H1 (cell line): ENCODE results near the gene PANX2. TPM values are rescaled to one million over a fixed set of nuclear protein-coding genes. Genes with fewer than 3 reads are reported as not detected.

Experiments used
- CTCF ChIA-PET: fragments of 300-600 bp; sonication (Branson Sonifier 250); formaldehyde crosslinking; loops from one replicate; lab custom pipeline; 2021; ENCODE audit not compliant: partially characterized antibody; lab: Charles Lee
- POLR2A ChIA-PET: fragments of 300-600 bp; sonication (Branson Sonifier 250); formaldehyde crosslinking; loops from one replicate; lab custom pipeline; 2021; ENCODE audit warnings: inconsistent platforms; ENCODE audit not compliant: partially characterized antibody; lab: Charles Lee
- DNase-seq, 2 experiments: peaks; one replicate each; pipeline versions ENCODE4 v3.0.0 to v3.0.0-alpha.2; 2010 to 2022; ENCODE audit warnings: low spot score in 2 of 2, low read depth in 1 of 2, mixed read lengths in 1 of 2
- FAIRE-seq: peaks from 2 replicates; lab custom pipeline; 2011; peaks lifted over from hg19 to GRCh38; lab: Jason Lieb, UNC
- H2AFZ ChIP-seq: 2 replicates; pipeline ENCODE4 v1.8.1; 2012; ENCODE audit warnings: low read length, inconsistent platforms
- H2AK5ac ChIP-seq: 2 replicates; pipeline ENCODE4 v1.6.1; 2013; ENCODE audit warnings: low read depth, low read length
- H2BK120ac ChIP-seq: replicated peaks from 2 replicates; pipeline ENCODE3; 2013; ENCODE audit warnings: low read depth, low read length, inconsistent platforms
- H2BK12ac ChIP-seq: 2 replicates; pipeline ENCODE4 v1.6.1; 2013; ENCODE audit warnings: low read depth, low read length
- H2BK15ac ChIP-seq: 2 replicates; pipeline ENCODE4 v1.6.1; 2013; ENCODE audit warnings: low read length
- H2BK20ac ChIP-seq: 2 replicates; pipeline ENCODE4 v1.6.1; 2013; ENCODE audit warnings: low read length
- H2BK5ac ChIP-seq: 2 replicates; pipeline ENCODE4 v1.6.1; 2013; ENCODE audit warnings: low read depth, low read length
- H3K14ac ChIP-seq: 2 replicates; pipeline ENCODE4 v1.6.1; 2013; ENCODE audit warnings: inconsistent platforms; ENCODE audit not compliant: insufficient read length
- H3K18ac ChIP-seq: 2 replicates; pipeline ENCODE4 v1.6.1; 2013; ENCODE audit warnings: low read length; ENCODE audit errors: extremely low read depth
- H3K23ac ChIP-seq: 2 replicates; pipeline ENCODE4 v1.6.1; 2013; ENCODE audit warnings: inconsistent platforms; ENCODE audit not compliant: insufficient read length
- H3K23me2 ChIP-seq: 2 replicates; pipeline ENCODE4 v1.6.1; 2013; ENCODE audit warnings: low read depth, low read length
- H3K27ac ChIP-seq: 2 replicates; pipeline ENCODE4 v1.6.1; 2011; ENCODE audit warnings: low read depth, low read length, inconsistent platforms
- H3K27me3 ChIP-seq, 4 experiments: replicated peaks in 1 of 4; 1 replicate in 1 of 4; 2 replicates in 3 of 4; pipeline versions ENCODE4 v1.6.1 to v1.8.1; 2011 to 2013; ENCODE audit warnings: low read length in 3 of 4, mild to moderate bottlenecking in 3 of 4, inconsistent platforms in 2 of 4, mixed read lengths in 2 of 4, moderate library complexity in 1 of 4; ENCODE audit not compliant: control insufficient read depth in 3 of 4, insufficient read depth in 3 of 4; ENCODE audit errors: extremely low read depth in 1 of 4
- H3K36me3 ChIP-seq, 4 experiments: 2 replicates each; pipeline versions ENCODE4 v1.6.1 to v1.8.1; 2011 to 2013; ENCODE audit warnings: mild to moderate bottlenecking in 4 of 4, low read length in 3 of 4, moderate library complexity in 2 of 4, control low read depth in 1 of 4, inconsistent platforms in 1 of 4; ENCODE audit not compliant: insufficient read depth in 4 of 4, control insufficient read depth in 2 of 4
- H3K4ac ChIP-seq: replicated peaks from 2 replicates; pipeline ENCODE3; 2013; ENCODE audit warnings: low read length, low read depth, mixed read lengths, inconsistent platforms; ENCODE audit not compliant: insufficient read length
- H3K4me1 ChIP-seq, 4 experiments: replicated peaks in 1 of 4; 1 replicate in 1 of 4; 2 replicates in 3 of 4; pipeline versions ENCODE4 v1.6.1 to v1.8.1; 2011 to 2013; ENCODE audit warnings: low read length in 3 of 4, inconsistent platforms in 2 of 4, mixed read lengths in 1 of 4; ENCODE audit not compliant: insufficient read depth in 4 of 4, control insufficient read depth in 3 of 4
- H3K4me2 ChIP-seq, 2 experiments: 2 replicates each; pipeline versions ENCODE4 v1.6.1 to v1.8.1; 2011 to 2013; ENCODE audit warnings: low read depth in 2 of 2, low read length in 2 of 2, control low read depth in 1 of 2, inconsistent platforms in 1 of 2, mild to moderate bottlenecking in 1 of 2; ENCODE audit not compliant: insufficient read depth in 1 of 2
- H3K4me3 ChIP-seq, 4 experiments: fragments of 200-600, 300-600 bp in 1 of 4; sonication (generic), shearing (Covaris generic), sonication (Bioruptor Twin) in 1 of 4; 2 replicates each; pipeline versions ENCODE4 v1.5.1 to v1.8.1; 2011 to 2016; ENCODE audit warnings: low read length in 4 of 4, low read depth in 3 of 4, control low read depth in 2 of 4, inconsistent platforms in 2 of 4, mild to moderate bottlenecking in 2 of 4, mixed read lengths in 1 of 4, moderate library complexity in 1 of 4; ENCODE audit not compliant: insufficient read depth in 2 of 4; ENCODE audit errors: extremely low read depth in 1 of 4
- H3K56ac ChIP-seq: replicated peaks from 2 replicates; pipeline ENCODE3; 2013; ENCODE audit warnings: low read depth, mild to moderate bottlenecking, mixed read lengths, low read length, inconsistent platforms; ENCODE audit not compliant: insufficient read length
- H3K79me1 ChIP-seq: 2 replicates; pipeline ENCODE4 v1.6.1; 2013; ENCODE audit warnings: low read depth, low read length, control low read depth
- H3K79me2 ChIP-seq, 2 experiments: 2 replicates each; pipeline versions ENCODE4 v1.6.1 to v1.8.1; 2012 to 2013; ENCODE audit warnings: low read length in 2 of 2, mild to moderate bottlenecking in 2 of 2, inconsistent platforms in 1 of 2; ENCODE audit not compliant: insufficient read depth in 2 of 2, control insufficient read depth in 1 of 2
- H3K9ac ChIP-seq, 4 experiments: replicated peaks in 1 of 4; 1 replicate in 1 of 4; 2 replicates in 3 of 4; pipeline versions ENCODE4 v1.6.1 to v1.8.1; 2011 to 2013; ENCODE audit warnings: low read depth in 3 of 4, low read length in 3 of 4, control low read depth in 2 of 4, mild to moderate bottlenecking in 2 of 4, moderate library complexity in 2 of 4, inconsistent platforms in 1 of 4; ENCODE audit errors: extremely low read depth in 1 of 4
- H3K9me3 ChIP-seq, 2 experiments: 2 replicates each; pipeline versions ENCODE4 v1.6.1 to v1.8.1; 2012 to 2013; ENCODE audit warnings: mild to moderate bottlenecking in 2 of 2, moderate library complexity in 2 of 2, control low read depth in 1 of 2, inconsistent platforms in 1 of 2, low read depth in 1 of 2, low read length in 1 of 2, mixed read lengths in 1 of 2; ENCODE audit not compliant: insufficient read depth in 2 of 2
- H4K20me1 ChIP-seq, 2 experiments: replicated peaks in 1 of 2; 2 replicates each; pipeline versions ENCODE3 to v1.8.1; 2011 to 2013; ENCODE audit warnings: inconsistent platforms in 2 of 2, low read length in 2 of 2, mild to moderate bottlenecking in 1 of 2; ENCODE audit not compliant: insufficient read depth in 2 of 2, control insufficient read depth in 1 of 2
- H4K5ac ChIP-seq: 2 replicates; pipeline ENCODE4 v1.6.1; 2013; ENCODE audit warnings: low read length, low read depth, mixed read lengths, inconsistent platforms; ENCODE audit not compliant: insufficient read length
- H4K8ac ChIP-seq: 2 replicates; pipeline ENCODE4 v1.8.0; 2013; ENCODE audit warnings: mild to moderate bottlenecking, moderate library complexity, low read length, inconsistent platforms; ENCODE audit not compliant: insufficient read depth; ENCODE audit errors: extremely low read depth
- H4K91ac ChIP-seq: replicated peaks from 2 replicates; pipeline ENCODE3; 2013; ENCODE audit warnings: low read length, mixed read lengths, inconsistent platforms; ENCODE audit not compliant: insufficient read length
- ASH2L ChIP-seq: fragments of 200-600, 300-600 bp; sonication (generic); IDR thresholded peaks from one replicate; pipeline ENCODE4 v1.7.1; 2017; ENCODE audit warnings: low read length
- BRCA1 ChIP-seq: IDR thresholded peaks from 2 replicates; pipeline ENCODE4 v1.6.1; 2012; ENCODE audit warnings: low read depth, low read length, improper control_type of control experiment
- EP300 ChIP-seq, 2 experiments: IDR thresholded peaks; 1 replicate in 1 of 2; 2 replicates in 1 of 2; pipeline ENCODE4 v1.6.1; 2011 to 2012; ENCODE audit warnings: low read depth in 2 of 2, low read length in 2 of 2, mild to moderate bottlenecking in 2 of 2, borderline replicate concordance in 1 of 2, inconsistent platforms in 1 of 2, moderate library complexity in 1 of 2
- EZH2 ChIP-seq: fragments of 200-600 bp; sonication (generic); IDR thresholded peaks from 2 replicates; pipeline ENCODE4 v1.7.1; 2012; ENCODE audit warnings: low read depth, mild to moderate bottlenecking, moderate library complexity, low read length, inconsistent platforms; ENCODE audit not compliant: severe bottlenecking
- KDM5A ChIP-seq: fragments of 200-600 bp; IDR thresholded peaks from 2 replicates; pipeline ENCODE4 v1.7.1; 2012; ENCODE audit warnings: mild to moderate bottlenecking, low read length, inconsistent platforms, mixed read lengths
- PHF8 ChIP-seq: fragments of 200-600 bp; sonication (generic); conservative IDR thresholded peaks from 2 replicates; pipeline ENCODE4 v1.7.1; 2012; ENCODE audit warnings: low read depth, mild to moderate bottlenecking, inconsistent platforms, low read length, moderate library complexity
- SIN3A ChIP-seq, 2 experiments: IDR thresholded peaks in 1 of 2; conservative IDR thresholded peaks in 1 of 2; 2 replicates each; pipeline ENCODE4 v1.6.1; 2011 to 2012; ENCODE audit warnings: low read length in 2 of 2, improper control_type of control experiment in 1 of 2, low read depth in 1 of 2, mild to moderate bottlenecking in 1 of 2
- SIRT6 ChIP-seq: IDR thresholded peaks from one replicate; pipeline ENCODE4 v1.7.1; 2012; ENCODE audit warnings: low read length, inconsistent platforms
- SIX5 ChIP-seq: IDR thresholded peaks from 2 replicates; pipeline ENCODE4 v1.6.1; 2011; ENCODE audit warnings: mild to moderate bottlenecking, low read depth, low read length
- SRF ChIP-seq: IDR thresholded peaks from 2 replicates; pipeline ENCODE4 v1.6.1; 2011; ENCODE audit warnings: mild to moderate bottlenecking, low read depth, low read length, moderate library complexity
- TBP ChIP-seq: IDR thresholded peaks from 2 replicates; pipeline ENCODE4 v1.6.1; 2011; ENCODE audit warnings: low read depth, low read length, improper control_type of control experiment
- TCF12 ChIP-seq: IDR thresholded peaks from 2 replicates; pipeline ENCODE4 v1.6.1; 2011; ENCODE audit warnings: low read depth, mild to moderate bottlenecking, low read length
- WGBS, 2 experiments: shearing (Covaris generic) in 1 of 2; methylation state at CpG; one replicate each; pipeline versions ENCODE4 v1.1.6 to v1.1.7; 2013 to 2015; ENCODE audit warnings: low lambda C conversion rate in 2 of 2, mixed read lengths in 2 of 2, inconsistent platforms in 1 of 2, low coverage in 1 of 2, missing lambda C conversion rate in 1 of 2; ENCODE audit not compliant: insufficient replicate concordance in 2 of 2, insufficient coverage in 1 of 2, insufficient read length in 1 of 2; ENCODE audit errors: extremely low coverage in 1 of 2, missing lambda C conversion rate in 1 of 2; 5-methylcytosine and 5-hydroxymethylcytosine counted together
- polyA plus RNA-seq, 7 experiments: library from polyadenylated mRNA; depleted of rRNA in 3 of 7; stranded (reverse) in 5 of 7; unstranded in 2 of 7; fragments of >200 nt in 5 of 7; fragments of 200-250 nt in 2 of 7; gene quantifications; 1 replicate in 5 of 7; 2 replicates in 1 of 7; 4 replicates in 1 of 7; pipeline versions ENCODE4 v1.2.1 to v1.2.3, GENCODE V29; 2011 to 2013; ENCODE audit warnings: missing spikeins in 2 of 7, mixed read lengths in 2 of 7
- total RNA-seq: library from RNA; stranded (reverse); fragmentation: NEBNext Ultra II Directional; extraction: Animal tissue kit (Norgen Biotek cat#: 25700); gene quantifications from 2 replicates; pipeline ENCODE4 v1.2.1, GENCODE V29; 2021

PANX2 gene
- total and polyA plus RNA-seq, 2 of the 8 experiments (the other 6 are each of a cell fraction or from before 2014, with no cell fraction given) = 3.5 to 5.0 TPM

- CTCF ChIA-PET = interaction anchor here (0.6 to 3.0 kb wide), 3 partner anchors 14 to 43 kb away, joined by 3 to 9 read pairs (median 3); no protein-coding TSS in a partner anchor
- no peak overlapping the region for H2AK5ac ChIP-seq
- H3K27me3 ChIP-seq = no peaks in the 10 kb centered on the region
- H4K20me1 ChIP-seq = peaks cover 21 to 29% of the 10 kb centered on the region in 2 experiments
- no peak overlapping the region for H4K5ac ChIP-seq
- no peak overlapping the region; the same call in 1 of the 2 replicates for H2BK5ac ChIP-seq
- H2BK12ac ChIP-seq = 0 out of 2 replicates have a peak overlapping the region, but pooled peaks have one; percentile 84
- no peak overlapping the region for H3K4me2 ChIP-seq
- peaks cover 0 to 20% (median 7%) of the 10 kb centered on the region in 4 experiments; a peak in 5 of 7 replicates for H3K4me1 ChIP-seq
- DNase-seq (no peak), FAIRE-seq (no peak)
- no peak overlapping the region for H3K14ac ChIP-seq
- no peaks in the 10 kb centered on the region for H3K9me3 ChIP-seq
- no peak overlapping the region for H3K9ac ChIP-seq
- H3K4me3 ChIP-seq = no peak overlapping the region
- POLR2A ChIA-PET = interaction anchor here (1.4 kb wide), 1 partner anchor 27 kb away, joined by 3 read pairs; no protein-coding TSS in a partner anchor
- no peak overlapping the region for H2AFZ ChIP-seq
- no peak overlapping the region for H3K18ac ChIP-seq
- no peak overlapping the region for H4K91ac ChIP-seq
- H2BK20ac ChIP-seq = no peak overlapping the region
- no peaks in the 10 kb centered on the region; the same call in 1 of the 2 replicates for H3K23me2 ChIP-seq
- peaks cover 4 to 21% (median 6%) of the 10 kb centered on the region in 4 experiments; a peak in 5 of 8 replicates for H3K36me3 ChIP-seq
- 83% methylated on average over 22 of the region's 25 CpGs; no CpG with 5 or more reads in 1 of the 2 experiments for WGBS, 2 experiments
- H3K23ac ChIP-seq = no peak overlapping the region
- H3K27ac ChIP-seq = peak overlapping the region; percentile 32; the same call in 1 of the 2 replicates
- H4K8ac ChIP-seq = peak overlapping the region; percentile 36; the same call in 1 of the 2 replicates
- H3K79me1 ChIP-seq = peaks cover 12% of the 10 kb centered on the region
- H3K79me2 ChIP-seq = peaks cover 0 to 19% of the 10 kb centered on the region in 2 experiments; a peak in 1 of 4 replicates
- H3K4ac ChIP-seq = no peak overlapping the region
- no peak overlapping the region for H2BK15ac ChIP-seq
- no peak overlapping the region for H2BK120ac ChIP-seq
- H3K56ac ChIP-seq = no peak overlapping the region
- TF ChIP-seq TBP = no peak
- TF ChIP-seq BRCA1 = no peak
- no peak for TF ChIP-seq ASH2L
- TF ChIP-seq EZH2 = no peak
- no peak for TF ChIP-seq SIN3A (conservative IDR thresholded peaks at IDR 0.05 in 1 of 2, IDR thresholded peaks at IDR 0.05 in 1 of 2; ENCODE audit: low read depth in 1 of 2, low read length in 2 of 2)
- no peak for TF ChIP-seq KDM5A
- TF ChIP-seq SIX5 = no peak
- TF ChIP-seq TCF12 = no peak
- TF ChIP-seq SIRT6 = no peak
- TF ChIP-seq PHF8 = no peak
- TF ChIP-seq EP300 (IDR thresholded peaks at IDR 0.05; ENCODE audit: borderline replicate concordance in 1 of 2, low read depth in 2 of 2, low read length in 2 of 2) = no peak
- no peak for TF ChIP-seq SRF
Measured at GRCh38 chr22:50192436-50193204, 22.1 kb downstream of the PANX2 start.
